Calu3 (cell line): ENCODE results near the gene DRAXIN. TPM values are rescaled to one million over a fixed set of nuclear protein-coding genes. Genes with fewer than 3 reads are reported as not detected.
A peak's percentile ranks its signal among the peaks of the same experiment; 100 is the strongest.

Experiments
- BruUV-seq: library from RNA; stranded (reverse); fragments of 400-500 nt; replicated peaks from 2 replicates; lab custom pipeline; 2021; lab: Mats Ljungman, UMichigan
- CTCF ChIA-PET: fragments of 300-600 bp; sonication (Branson Sonifier 250); formaldehyde crosslinking; loops from one replicate; lab custom pipeline; 2022; ENCODE audit warnings: antibody characterized with exemption; lab: Charles Lee
- DNase-seq: peaks from one replicate; pipeline ENCODE4 v3.0.0; 2022
- H3K27ac Mint-ChIP-seq: one replicate; pipeline ENCODE4 v1.8.0; 2022; ENCODE audit warnings: mixed read lengths; ENCODE audit not compliant: unreplicated experiment
- H3K27me3 Mint-ChIP-seq: one replicate; pipeline ENCODE4 v1.8.0; 2022; ENCODE audit warnings: mixed read lengths; ENCODE audit not compliant: unreplicated experiment
- H3K36me3 Mint-ChIP-seq: one replicate; pipeline ENCODE4 v1.8.0; 2022; ENCODE audit warnings: mild to moderate bottlenecking, moderate library complexity, mixed read lengths; ENCODE audit not compliant: insufficient read depth, unreplicated experiment
- H3K4me1 Mint-ChIP-seq: one replicate; pipeline ENCODE4 v1.8.0; 2022; ENCODE audit warnings: mild to moderate bottlenecking, low read depth, mixed read lengths; ENCODE audit not compliant: unreplicated experiment
- H3K4me3 Mint-ChIP-seq: one replicate; pipeline ENCODE4 v1.8.0; 2022; ENCODE audit warnings: mild to moderate bottlenecking, low read depth, moderate library complexity, mixed read lengths; ENCODE audit not compliant: unreplicated experiment
- H3K9me3 Mint-ChIP-seq: one replicate; pipeline ENCODE4 v1.8.0; 2022; ENCODE audit warnings: low read depth, mixed read lengths; ENCODE audit not compliant: unreplicated experiment
- intact Hi-C: fragments of 100-400 bp; cut with micrococcal nuclease; formaldehyde crosslinking; loops from one replicate; pipeline ENCODE4 v1.10.0; 2022; ENCODE audit not compliant: unreplicated experiment
- total RNA-seq: library from RNA; stranded (reverse); gene quantifications from 2 replicates; pipeline ENCODE4 v1.2.3, GENCODE V29; 2022
- TF ChIP-seq, protein P1 (sequence below): fragments of 200-600 bp; IDR thresholded peaks from one replicate; pipeline ENCODE4 v1.8.0; 2022; ENCODE audit warnings: antibody characterized with exemption; ENCODE audit not compliant: unreplicated experiment

The DRAXIN gene
- total RNA-seq, 1 experiment from 2014 or later = not detected

DNA sequence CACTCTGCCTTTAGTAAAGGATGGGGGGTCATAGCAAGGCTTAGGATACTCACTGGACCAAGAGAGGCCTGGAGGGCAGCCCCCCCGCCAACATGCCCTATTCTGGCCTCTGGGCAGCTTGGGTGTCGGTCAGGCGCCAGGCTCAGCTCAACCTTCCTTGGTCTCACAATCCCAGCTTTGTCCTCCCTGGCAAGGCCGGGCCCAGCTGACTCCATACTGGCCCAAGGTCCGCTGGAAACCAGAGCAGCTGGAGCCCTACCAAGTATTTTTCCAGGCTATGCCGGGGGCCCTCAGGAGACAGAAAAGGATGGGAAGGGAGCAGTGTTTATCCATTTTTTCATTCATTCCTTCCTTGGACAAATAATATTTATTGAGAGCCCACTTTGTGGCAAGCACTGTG is 43.5 kb upstream of the DRAXIN start:
- CTCF ChIA-PET = no interaction called here
- Mint-ChIP-seq H3K27me3 (peaks cover 42% of the 10 kb centered on the region), H3K27ac (no peak overlapping the region), H3K9me3 (no peaks in the 10 kb centered on the region), H3K4me3 (no peak overlapping the region), H3K36me3 (peaks cover under 1% of the 10 kb centered on the region), H3K4me1 (peaks cover 9% of the 10 kb centered on the region)
- intact Hi-C loops = no loop called here
- BruUV-seq = no TSS peak
- DNase-seq = no peak
- TF ChIP-seq, protein P1, sequence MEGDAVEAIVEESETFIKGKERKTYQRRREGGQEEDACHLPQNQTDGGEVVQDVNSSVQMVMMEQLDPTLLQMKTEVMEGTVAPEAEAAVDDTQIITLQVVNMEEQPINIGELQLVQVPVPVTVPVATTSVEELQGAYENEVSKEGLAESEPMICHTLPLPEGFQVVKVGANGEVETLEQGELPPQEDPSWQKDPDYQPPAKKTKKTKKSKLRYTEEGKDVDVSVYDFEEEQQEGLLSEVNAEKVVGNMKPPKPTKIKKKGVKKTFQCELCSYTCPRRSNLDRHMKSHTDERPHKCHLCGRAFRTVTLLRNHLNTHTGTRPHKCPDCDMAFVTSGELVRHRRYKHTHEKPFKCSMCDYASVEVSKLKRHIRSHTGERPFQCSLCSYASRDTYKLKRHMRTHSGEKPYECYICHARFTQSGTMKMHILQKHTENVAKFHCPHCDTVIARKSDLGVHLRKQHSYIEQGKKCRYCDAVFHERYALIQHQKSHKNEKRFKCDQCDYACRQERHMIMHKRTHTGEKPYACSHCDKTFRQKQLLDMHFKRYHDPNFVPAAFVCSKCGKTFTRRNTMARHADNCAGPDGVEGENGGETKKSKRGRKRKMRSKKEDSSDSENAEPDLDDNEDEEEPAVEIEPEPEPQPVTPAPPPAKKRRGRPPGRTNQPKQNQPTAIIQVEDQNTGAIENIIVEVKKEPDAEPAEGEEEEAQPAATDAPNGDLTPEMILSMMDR = no peak

DNA sequence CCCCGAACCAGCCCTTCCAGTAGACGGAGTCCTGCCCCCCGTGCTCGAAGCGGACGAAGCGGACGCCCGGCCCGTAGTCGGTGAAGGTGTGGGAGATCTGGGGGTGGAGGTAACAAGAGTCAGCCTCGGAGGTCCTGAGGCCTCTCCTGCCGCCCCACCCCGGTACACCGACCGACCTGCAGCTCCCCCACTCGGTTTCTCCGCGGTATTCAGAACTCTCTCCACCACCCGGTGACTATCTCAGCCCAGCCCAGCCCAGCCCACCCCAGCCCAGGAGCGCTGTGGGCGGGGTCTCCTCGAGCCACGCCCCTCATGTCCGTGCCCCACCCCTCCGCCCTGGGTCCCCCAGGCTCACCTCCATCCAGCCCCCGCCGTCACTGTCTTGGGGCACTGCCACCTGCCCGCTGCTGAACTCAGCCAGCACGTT is 42.8 kb upstream of the DRAXIN start:
- H3K36me3 Mint-ChIP-seq = peaks cover 8% of the 10 kb centered on the region
- H3K27ac Mint-ChIP-seq = no peak overlapping the region
- H3K9me3 Mint-ChIP-seq = no peaks in the 10 kb centered on the region
- peaks cover 35% of the 10 kb centered on the region for H3K27me3 Mint-ChIP-seq
- intact Hi-C loops = no loop called here
- no peak overlapping the region for H3K4me3 Mint-ChIP-seq
- BruUV-seq = no TSS peak
- CTCF ChIA-PET = interaction anchor here (0.7 to 2.1 kb wide), 2 partner anchors 15 to 1227 kb away, joined by 7 read pairs; partner anchors contain the start of gene FBXO6
- TF ChIP-seq, protein P1 = no peak
- peak; percentile 19 for DNase-seq
- peaks cover 9% of the 10 kb centered on the region for H3K4me1 Mint-ChIP-seq

DNA sequence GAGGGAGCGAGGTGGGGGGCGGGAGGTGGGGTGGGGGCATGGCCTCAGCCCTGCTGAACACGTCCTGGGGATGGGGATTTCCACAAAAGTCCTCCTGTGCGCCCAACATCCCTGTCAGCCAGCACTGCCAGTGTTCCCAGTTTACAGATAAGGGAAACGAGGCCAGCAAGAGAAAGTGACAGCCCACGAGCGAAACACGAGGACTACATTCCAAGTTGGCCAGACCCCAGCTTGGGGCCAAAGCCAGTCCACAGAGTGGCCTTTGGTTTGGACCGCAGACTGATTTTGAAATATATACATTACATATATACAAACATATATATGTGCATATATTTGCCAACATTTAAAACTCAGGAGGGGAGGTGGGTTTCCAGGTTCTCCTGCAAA is 42.3 kb upstream of the DRAXIN start:
- Mint-ChIP-seq H3K4me3 (no peak overlapping the region), H3K36me3 (peaks cover 8% of the 10 kb centered on the region), H3K4me1 (peaks cover 9% of the 10 kb centered on the region), H3K9me3 (no peaks in the 10 kb centered on the region), H3K27ac (no peak overlapping the region), H3K27me3 (peaks cover 30% of the 10 kb centered on the region)
- TF ChIP-seq, protein P1 = no peak
- intact Hi-C loops = no loop called here
- no TSS peak for BruUV-seq
- CTCF ChIA-PET = interaction anchor here (0.7 to 2.1 kb wide), 3 partner anchors 15 to 1228 kb away, joined by 7 to 18 read pairs (median 7); partner anchors contain the start of gene FBXO6
- no peak for DNase-seq

DNA sequence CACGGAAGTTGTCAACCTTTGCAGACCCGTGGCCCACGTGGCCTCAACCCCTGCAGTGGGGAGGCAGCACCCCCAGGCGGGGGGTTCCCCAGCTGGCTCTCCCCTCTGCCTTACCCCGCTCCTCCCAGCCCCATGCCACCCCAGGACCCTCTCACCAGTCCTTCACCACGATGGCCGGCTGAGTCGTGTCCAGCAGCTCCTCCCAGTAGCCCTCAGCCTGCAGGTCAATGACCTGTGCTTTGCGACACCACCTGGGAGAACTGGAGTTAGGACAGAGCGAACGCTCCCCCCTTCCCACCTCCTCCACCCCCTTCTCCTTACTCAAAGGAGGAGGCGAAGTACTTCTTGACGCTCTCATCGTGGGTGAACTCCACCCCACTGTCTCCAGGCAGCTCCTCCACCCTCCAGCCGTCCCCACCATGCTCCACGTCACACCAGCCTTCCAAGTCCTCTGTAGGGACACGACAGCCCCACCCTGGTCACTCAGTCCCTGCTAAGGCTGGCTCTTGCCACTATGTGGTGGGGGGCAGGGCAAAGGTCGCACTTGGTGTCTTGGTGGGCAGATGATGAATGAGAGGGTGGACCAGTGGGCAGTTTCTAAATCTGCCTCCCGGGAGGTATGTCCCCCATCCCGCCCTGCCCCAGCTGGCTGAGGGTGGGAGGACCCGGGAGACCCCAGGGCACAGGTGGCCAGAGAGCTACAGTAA is 41.7 kb upstream of the DRAXIN start:
- CTCF ChIA-PET = interaction anchor here (0.6 to 2.1 kb wide), 7 partner anchors 13 to 1228 kb away, joined by 3 to 18 read pairs (median 5); partner anchors contain the start of gene FBXO6

More for the DNA sequence above, 41.7 kb upstream of the DRAXIN start:
- Mint-ChIP-seq H3K4me1 (peaks cover 9% of the 10 kb centered on the region), H3K27ac (no peak overlapping the region), H3K27me3 (peaks cover 28% of the 10 kb centered on the region), H3K36me3 (peaks cover 8% of the 10 kb centered on the region), H3K9me3 (no peaks in the 10 kb centered on the region), H3K4me3 (peak overlapping the region; percentile 63)
- intact Hi-C loops = loop anchor here (5.0 kb wide), 1 partner anchor 68 kb away; no protein-coding TSS in a partner anchor
- DNase-seq = no peak
- TF ChIP-seq, protein P1 = no peak
- BruUV-seq = no TSS peak
